HG03045 (cell line): Measurements from ENCODE around the gene SHC1.

ENCODE experiments used
- ATAC-seq: cut with Tn5 transposase; IDR thresholded peaks from one replicate; pipeline ENCODE4 v1.9.1; 2021; ENCODE audit warnings: mild to moderate bottlenecking, moderate library complexity; ENCODE audit not compliant: unreplicated experiment

Gene SHC1

DNA sequence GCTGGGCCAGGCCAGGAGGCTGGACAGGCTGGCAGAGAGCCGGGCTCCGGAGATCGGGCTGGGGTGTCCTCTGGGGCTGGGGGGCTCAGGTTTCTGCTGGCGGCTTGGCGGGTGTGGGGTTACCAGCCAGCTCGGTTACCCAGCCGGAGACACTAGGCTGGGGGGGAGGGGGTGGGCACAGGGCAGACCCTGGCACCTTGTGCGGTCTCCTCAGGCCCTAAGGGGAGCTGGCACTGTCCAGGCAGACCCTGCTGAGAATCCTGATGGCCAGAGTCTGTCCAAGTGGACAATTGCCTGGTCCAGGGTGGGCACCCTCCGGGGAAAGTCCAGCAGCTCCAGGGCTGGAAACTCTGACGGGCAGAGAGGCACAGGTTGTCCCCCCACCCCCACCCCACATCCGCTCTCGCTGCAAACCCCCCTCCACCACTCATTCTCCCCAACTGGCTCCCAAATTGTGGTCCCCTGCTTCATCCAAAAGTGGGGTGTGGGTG is 38.7 kb upstream of the SHC1 start:
- no peak for ATAC-seq

DNA sequence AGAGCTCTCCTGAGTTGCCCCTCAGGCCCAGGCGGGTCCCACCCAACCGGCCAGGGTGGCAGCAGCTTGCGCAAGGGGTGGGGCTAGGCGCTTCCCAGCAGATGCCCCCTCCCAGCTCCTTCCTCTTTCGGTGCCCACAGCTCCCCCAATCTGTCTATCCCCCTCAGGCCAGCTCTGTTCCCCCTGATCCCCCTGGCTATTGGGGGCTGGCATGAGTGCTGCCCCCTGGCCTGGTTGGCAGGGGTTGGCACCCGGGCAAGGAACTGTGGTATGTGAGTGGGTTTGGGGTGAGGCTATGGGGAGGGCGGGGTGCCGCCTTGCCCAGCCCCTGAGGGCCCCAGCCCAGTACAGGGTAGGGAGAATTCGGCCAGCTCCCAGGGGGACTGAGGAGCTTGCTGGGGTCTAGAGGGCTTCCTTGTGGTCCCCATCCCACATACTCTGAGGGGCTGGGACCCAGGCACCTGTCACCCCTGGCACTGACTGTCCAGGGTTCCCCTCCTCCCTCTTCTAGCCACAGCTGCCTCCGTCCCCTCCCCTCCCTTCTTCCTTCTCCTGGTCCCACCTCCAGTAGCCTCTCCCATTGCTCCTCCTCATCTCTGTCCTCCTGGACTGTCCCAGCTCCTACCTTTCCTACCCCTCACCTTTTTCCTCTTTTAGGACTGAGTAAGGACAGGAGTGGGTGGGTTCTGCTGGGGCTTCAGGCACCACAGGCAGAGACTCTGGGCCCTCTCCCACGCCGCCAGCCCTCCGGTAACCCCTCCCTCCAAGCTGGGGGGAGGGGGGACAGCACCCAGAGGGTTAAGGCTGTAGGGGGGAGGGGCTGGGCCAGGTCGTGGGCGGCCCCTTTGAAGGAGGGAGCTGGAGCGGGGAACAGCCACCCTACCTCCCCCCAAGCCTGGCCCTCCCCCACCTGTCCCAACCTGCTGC is 37.7 kb upstream of the SHC1 start:
- ATAC-seq = no peak

DNA sequence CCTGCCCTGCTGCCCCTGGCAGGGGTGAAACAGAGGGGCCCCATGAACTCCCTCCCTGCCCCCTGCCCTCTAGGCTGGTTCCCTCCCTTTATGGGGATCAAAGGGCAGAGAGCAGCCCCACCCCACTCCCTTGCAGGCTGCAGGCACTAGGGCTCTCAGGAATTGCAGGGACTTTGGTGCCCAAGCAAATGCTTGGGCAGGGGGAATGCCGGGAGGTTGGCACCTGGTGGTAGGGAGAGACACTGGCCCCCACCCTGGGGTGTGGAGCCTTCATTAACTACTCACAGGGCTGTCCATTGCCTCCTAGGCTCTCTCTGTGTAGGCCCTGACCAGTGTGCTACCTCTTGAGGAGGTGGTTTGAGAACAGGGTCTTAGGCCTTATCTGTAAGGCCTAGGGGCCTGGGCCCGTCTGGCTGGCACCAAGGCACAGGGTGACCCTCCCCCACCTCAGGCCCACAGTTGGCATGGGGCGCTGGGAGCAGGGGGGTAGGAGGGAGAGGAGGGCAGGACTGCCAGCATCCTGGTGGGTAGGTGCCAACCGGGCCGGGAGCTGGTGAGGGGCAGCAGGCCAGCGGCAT is 36.8 kb upstream of the SHC1 start:
- no peak for ATAC-seq

DNA sequence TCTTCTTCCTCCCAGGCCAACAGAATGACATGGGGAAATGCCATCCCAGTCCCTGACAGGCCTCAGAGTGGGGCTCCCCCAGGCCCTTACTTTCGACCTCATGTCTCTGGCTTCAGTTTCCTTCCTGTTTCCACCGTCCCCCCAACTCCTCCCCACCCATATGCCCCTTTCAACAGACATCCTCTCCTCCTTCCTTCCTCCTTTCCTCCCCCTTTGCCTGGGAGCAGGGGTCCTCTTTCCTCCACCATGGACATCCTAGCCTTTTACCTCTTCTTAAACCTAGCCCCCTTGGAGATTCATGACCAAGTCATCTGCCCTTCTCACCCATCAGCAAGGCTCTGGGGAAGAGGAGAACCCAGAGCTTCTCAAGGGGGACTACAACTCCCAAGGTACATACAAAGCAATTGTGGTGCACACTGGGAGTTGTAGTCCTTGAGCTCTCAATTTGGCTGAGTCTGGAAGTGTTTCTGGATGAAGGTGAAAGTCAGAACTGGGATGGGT is 36.1 kb upstream of the SHC1 start:
- ATAC-seq = no peak

DNA sequence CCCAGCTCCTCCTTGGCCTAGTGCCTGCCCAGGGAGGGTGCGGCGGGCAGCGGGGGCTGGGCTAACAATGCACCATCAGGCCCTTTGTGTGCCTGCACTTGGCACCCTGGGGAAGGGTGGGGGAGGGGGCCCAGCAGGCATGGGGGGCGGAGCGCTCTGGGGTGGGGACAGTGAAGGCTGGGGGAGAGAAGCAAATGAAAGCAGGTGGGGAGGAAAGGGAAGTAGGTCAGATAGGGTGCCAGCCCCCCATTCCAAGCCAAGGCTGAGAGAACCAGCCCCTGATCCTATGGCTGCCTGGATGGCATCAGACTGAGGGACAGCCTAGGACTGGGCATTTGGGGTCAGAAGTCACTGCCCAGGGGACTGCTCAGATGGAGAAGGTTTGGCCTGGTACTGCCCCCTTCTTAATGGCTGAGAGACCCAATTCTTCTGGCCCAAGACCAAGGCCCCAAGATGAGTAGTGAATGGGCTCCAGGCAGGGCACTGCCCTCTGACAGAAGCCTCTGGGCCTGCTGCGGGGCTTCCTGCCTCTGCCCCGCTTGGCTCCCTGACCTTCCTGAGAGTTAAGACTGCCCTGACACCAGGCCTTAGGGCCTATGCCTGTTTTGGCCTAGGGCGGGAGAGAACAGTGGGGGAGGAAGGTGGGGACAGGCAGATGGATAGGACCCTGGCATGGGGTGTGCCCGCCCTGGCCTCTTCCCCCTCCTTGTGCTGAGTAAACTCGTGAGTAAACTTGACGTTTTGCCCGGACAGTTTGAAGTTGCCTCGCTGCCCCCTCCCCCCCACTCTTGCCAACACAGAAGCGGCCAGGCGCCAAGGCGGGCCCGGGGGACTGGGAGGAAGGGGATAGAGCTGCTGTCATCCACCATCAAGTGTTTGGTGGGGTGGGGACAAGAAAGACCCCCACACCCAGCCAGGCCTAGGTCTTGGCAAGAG is 34.8 kb upstream of the SHC1 start:
- ATAC-seq = no peak

DNA sequence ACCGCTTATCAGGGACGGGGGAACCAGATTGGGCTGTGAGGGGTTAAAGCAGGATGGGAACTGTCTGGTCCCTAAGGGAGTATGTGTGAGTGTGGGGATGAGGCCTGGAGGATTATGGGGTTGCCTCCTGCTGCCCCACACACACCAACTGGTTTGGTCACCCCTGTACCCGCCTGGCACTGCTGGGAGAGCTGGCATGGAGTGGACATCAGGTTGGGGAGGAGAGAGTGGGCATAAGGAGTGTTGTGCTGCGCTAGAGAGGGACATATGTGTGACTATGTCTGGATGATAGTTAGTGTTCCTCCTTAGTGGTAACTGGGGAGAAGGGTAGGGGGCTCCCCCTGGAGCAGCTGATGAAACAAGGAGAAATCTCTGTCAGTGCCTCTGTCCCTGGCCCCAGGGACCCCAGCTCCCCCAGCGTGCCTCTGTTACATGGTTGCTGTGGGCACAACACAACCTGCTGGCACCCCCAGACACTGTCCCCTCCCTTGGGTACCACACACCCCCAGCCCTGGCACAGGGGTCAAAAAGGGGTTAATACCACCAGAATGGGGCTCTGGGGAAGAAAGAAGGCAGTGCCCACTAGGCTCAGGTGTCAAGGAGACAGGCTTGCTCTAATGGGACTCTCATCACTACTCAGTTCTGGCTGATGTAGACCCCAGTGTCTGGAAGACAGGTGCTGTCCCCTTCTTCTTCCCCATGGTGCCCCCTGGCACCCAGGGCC is 34.0 kb upstream of the SHC1 start:
- ATAC-seq = no peak

DNA sequence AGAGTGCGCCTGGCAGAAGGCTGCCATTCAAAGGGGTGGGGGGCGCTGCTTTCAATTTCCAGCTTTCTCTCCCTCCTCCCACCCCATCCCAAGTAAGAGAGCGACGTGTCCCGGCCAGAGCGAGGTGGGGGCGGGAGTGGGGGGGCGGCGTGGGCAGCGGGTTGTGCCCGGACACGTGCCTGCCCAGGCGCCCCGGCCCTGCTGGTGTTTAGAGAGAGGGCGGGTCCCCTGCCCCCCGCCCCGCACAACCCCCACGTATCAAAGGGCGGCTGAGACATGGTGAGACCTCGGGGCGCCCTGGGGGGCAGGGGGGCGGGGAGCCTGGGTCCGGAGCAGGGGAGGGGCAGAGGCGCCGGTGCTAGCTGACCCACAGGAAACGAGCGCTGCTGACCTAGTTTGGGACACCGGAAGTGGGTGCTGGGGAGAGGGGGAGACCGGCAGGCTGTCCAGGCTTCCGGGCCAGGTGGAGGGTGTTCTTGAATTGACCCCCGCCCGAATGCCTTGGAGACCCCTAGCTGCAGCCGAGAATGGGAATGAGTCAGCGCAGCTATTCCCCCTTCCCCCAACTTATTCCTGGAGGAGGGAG is 33.3 kb upstream of the SHC1 start:
- no peak for ATAC-seq

DNA sequence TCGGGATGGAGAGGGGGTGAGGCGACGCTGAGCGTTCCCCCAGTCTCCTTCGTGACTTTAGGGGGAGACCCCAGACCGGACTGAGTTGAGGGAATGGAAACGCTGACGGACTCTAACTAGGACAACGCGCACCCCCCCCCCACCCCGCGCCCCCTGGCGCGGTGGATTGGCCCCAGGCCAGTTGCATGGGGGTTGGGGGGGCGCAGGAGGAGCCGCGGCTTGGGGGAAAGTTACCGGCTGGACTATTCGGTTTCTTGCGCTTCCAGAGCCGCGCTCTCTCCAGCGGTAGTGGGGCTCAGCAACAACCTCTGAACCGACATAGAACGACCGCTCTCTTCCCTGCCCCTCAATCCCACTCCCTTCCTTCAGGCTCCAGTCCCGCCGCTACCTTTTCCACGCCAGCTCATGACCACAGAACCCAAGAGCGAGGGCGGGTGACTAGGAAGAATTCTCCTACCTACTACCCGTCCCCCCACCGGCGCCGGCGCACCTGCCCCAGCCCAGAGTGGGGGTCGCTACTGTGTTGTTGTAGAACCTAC is 32.7 kb upstream of the SHC1 start:
- ATAC-seq = no peak

DNA sequence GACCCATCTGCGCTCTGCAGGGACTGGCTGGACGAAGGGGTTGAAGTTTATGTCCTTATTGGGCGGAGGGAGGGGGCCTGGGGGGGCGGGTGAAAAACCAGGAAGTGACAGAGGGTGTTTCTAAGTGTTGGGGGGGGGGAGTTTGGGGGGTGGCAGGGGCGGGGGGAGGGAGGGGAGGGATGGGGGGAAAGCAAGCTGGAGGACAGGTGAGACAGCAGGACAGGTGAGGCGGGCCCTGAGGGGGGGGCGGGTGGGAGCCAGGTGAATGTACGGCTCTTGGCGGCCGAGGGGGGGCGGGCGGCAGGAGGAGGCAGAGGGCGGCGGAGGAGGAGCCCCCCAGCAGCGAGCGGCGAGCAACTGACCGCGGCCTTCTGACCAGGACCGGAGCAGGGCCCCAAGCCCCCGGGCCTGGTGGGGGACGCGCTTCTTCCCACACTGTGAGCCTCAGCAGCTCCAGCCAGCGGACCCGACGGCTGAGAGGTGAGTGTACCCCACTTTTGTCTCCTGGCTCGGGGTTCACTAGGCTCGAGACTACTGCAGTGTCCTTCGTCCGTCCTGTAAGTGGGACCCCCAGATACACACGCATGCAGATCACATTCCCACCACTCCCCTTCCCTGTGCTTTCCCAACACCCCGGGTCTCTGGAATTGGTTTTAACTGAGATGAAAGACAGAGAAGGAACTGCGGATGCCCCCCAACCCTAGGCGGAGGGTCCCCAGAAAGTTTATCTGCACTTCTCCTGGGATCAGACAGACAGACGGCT is 32.1 kb upstream of the SHC1 start, which contains the start of gene ZBTB7B:
ZBTB7B (plus strand) TSS at position 339 of the 763 bp plus-strand sequence. CDS start 11,859 bp downstream, outside the sequence.
- no peak for ATAC-seq

DNA sequence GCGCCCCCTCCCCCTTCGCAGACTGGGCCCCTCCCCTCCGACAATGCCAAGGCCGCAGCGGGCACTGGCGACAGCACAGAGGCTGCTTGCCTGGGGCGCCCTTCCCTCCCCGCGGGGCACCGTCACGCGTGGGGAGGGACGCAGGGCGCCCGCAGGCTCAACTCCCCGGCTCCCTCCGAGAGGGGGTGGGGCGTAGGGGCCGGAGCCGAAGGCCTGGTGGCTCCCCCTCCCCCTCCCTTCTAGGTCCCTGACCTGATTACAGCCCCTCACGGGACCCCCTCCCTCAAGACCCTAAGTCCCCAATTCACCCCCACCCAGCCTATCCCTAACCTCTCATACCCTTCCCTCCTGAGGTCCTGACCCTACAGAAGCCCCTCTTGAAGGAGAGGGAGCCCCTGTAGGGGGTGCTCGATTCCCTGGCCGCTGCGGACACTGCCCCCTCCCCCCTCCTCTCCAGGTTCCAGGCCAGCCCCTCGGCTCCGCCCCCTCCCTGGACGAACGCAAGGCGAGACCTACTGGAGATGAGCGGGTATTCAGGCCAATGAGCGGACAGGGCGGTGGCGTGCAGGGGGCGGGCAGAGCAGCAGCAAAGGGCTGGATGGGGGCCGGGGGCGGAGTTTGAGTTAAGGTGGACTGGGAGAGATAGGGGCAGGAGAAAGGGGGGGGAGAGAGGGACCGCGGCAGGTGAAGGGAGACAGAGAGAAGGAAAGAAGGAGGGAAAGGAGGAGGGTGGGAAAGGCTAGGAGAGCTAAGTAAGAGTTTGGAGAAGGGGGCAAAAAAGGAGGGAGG is 31.3 kb upstream of the SHC1 start:
- ATAC-seq = peak; percentile 51

DNA sequence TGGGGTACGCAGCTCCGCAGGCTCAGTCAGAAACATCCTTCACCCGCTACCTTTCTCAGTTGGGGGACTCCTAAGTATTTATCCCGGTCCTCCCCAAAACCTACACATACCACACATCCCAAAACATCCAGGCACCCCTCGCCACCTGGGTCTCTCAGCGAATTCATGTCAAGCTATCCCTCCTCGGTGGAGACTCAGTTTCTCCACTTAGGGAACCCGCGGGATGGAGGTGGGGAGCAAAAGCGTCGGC is 30.8 kb upstream of the SHC1 start:
- ATAC-seq = no peak

DNA sequence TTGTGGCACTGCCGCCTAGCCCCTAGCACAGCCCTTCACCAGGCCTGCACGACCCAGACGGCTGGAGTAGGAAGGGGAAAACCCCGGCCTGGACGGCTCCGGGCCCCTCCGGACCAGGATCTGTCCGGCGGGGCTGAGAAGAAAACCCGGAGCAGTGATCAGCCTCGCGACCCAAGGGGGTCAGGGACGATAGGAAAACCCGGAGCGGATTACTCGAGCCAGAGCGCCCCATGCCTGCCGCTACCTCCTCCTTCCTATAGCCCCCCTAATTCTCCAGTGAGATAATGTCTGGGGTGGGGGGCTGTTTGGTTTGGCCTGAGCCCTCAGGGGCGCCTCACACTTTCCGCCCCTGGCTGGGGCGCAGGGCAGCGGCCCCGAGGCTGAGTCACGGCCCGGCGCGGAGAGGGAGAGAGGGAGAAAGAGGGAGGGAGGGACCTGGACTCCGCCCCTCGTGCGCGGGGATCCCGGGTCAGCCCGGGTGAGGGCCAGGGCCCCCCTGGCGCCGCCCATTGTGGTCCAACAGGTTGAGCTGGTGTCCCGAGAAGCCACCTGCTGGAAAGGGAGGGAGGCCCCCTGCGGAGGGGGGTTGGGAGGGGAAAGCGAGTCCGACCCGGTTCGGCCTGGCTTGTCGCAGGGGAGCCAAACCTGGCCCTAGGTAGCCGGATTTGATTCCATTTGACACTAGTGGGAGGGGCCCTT is 30.3 kb upstream of the SHC1 start:
- peak; percentile 43 for ATAC-seq

DNA sequence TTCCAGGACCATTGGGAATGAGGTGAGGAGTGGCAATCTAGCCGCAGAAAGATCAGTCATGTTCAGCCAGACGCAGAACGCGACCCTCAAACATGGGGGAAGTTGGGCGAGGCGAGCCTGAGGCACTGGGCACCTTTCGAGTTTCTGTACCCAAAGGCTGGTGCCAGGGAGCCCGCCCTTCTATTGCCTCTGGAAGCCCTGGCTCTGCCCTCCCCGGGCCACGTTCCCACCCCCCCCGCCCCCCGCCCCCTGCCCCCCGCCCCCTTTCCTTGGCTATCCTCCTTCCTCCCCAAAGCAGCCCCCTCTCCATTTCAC is 29.8 kb upstream of the SHC1 start:
- no peak for ATAC-seq

DNA sequence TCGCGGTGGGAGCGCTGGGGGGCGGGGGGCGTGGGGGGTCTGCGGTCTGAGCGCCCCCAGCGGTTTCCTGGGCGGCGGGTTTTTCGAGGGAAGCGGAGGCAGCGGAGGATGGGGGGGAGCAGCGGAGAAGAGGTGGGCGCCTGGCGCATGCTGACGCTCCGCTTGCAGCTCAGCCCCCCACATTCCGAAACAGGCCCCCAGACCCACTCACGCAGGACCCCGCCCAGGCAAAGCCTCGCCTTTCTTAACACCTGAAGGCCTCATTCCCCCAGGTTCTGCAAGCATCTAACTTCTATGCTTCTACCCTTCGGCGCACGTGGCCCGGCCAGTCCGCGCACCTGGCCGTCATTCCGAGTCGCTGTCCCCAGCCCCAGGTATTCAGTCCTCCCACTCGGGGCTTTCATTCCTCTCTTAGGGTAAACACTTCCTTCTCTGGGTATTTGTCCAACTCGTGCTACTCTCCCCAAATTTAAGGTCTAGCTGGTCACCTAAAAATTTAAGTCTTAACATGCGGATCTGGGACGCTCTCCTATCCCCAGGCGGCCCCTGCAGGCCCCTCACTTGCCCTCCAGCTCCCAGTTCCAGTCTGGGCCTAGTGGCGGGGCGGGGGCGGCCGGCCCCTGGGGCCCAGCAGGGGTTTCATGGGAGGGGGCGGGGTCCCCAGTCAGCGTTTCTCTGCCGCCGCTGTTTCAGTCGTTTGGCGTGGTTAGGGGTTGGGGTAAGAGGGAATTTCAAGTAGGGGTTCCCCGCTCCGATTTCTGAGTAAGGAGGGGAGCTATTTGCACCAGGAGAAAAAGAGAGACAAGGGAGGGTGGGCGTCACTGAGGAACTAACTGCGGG is 29.2 kb upstream of the SHC1 start:
- no peak for ATAC-seq

DNA sequence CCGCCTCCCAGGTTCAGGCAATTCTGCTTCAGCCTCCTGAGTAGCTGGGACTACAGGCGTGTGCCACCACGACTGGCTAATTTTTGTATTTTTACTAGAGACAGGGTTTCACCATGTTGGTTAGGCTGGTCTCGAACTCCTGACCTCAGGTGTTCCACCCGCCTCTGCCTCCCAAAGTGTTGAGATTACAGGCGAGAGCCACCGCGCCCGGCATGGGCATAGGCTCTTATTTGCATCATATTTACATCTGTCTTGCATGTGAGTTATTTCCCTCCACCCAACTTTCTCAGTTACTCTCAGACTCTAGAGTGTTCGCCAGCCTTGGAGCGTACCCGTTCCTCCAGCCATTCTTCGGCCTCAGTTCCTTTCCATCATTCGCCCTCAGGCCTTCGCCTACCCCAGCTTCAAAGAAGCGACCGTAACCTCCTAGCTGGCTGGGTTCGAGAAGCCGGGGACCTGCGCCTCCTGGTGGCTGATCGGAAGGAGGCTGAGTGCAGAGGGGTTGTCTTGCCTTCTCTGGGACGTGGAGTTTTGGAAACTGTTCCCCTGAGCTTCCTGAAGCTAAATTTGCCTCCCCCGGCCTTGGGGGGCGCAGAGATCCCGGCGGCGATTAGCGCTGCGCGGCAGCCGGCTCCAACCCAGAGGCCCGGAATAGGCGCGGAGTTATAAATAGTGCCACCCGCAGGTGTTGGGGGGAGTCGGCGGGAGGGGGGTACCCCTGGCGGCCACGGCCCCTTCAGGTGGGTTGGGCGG is 28.4 kb upstream of the SHC1 start:
- no peak for ATAC-seq

DNA sequence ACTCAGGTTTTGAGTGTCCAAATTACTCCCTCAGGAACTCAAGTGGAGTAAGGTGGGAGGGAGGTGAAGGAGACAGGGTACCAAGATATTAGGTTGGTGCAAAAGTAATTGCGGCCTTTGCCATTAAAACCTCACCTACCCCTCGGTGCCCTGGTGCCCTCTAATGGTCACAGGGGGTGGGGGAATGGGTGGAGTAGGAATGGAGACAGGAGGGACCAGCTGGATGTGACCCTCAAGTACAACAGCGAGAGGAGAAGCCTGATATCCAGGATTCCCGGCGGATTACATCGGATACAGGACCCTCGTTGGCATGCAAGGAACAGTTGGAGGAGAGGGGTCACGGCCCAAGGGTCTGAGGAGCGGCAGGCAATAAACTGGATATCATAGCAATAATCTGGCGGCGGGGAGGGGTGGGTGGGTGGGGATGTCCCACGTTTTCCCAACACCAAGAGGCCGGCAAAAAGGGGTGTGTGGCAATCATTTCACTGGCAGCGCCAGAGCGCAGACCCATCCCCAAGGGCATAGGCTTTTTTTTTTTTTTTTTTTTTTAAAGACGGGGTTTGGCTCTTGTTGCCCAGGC is 27.7 kb upstream of the SHC1 start:
- no peak for ATAC-seq
